ENCODE results near the gene GADD45GIP1. TPM values are rescaled to one million over a fixed set of nuclear protein-coding genes. Genes with fewer than 3 reads are reported as not detected.

GADD45GIP1 gene
- total RNA-seq, 1 donor: 15.2 TPM

- no peaks in the 10 kb centered on the region for H3K36me3 ChIP-seq (ENCODE audit: insufficient read depth, low read length)
- H4K20me1 ChIP-seq (ENCODE audit: insufficient read depth, low read length): peaks cover 11% of the 10 kb centered on the region
- DNase-seq (ENCODE audit: insufficient read length, low spot score, missing footprints): no peak
- H3K27me3 ChIP-seq (ENCODE audit: insufficient read depth, low read length): no peaks in the 10 kb centered on the region
- peaks cover 14% of the 10 kb centered on the region for H3K4me1 ChIP-seq (ENCODE audit: insufficient read depth, low read length)
- peaks cover 19% of the 10 kb centered on the region for H3K79me2 ChIP-seq (ENCODE audit: insufficient read depth, low read length)
- H3K27ac ChIP-seq (ENCODE audit: low read depth, low read length): no peak overlapping the region
- H3K9me3 ChIP-seq (ENCODE audit: low read depth, low read length): no peaks in the 10 kb centered on the region
- no peak for TF ChIP-seq CTCF (IDR thresholded peaks at IDR 0.05; ENCODE audit: extremely low read depth, low read depth, low read length)
- H3K4me3 ChIP-seq (ENCODE audit: insufficient read depth, low read length): no peak overlapping the region
- no peak overlapping the region for H2AFZ ChIP-seq (ENCODE audit: low read length)
- no peak overlapping the region for H3K4me2 ChIP-seq (ENCODE audit: insufficient read depth, low read length)
Measured at GRCh38 chr19:12992729-12993128, 35.7 kb upstream of the GADD45GIP1 start.

GRCh38 chr19:12991296-12991695, 34.3 kb upstream of the GADD45GIP1 start:
- peak; percentile 82 for DNase-seq (ENCODE audit: insufficient read length, low spot score, missing footprints)
- Histone ChIP-seq H4K20me1 (ENCODE audit: insufficient read depth, low read length) (no peaks in the 10 kb centered on the region), H2AFZ (ENCODE audit: low read length) (no peak overlapping the region), H3K27me3 (ENCODE audit: insufficient read depth, low read length) (no peaks in the 10 kb centered on the region), H3K4me2 (ENCODE audit: insufficient read depth, low read length) (no peak overlapping the region), H3K27ac (ENCODE audit: low read depth, low read length) (no peak overlapping the region), H3K4me1 (ENCODE audit: insufficient read depth, low read length) (peaks cover 5% of the 10 kb centered on the region), H3K79me2 (ENCODE audit: insufficient read depth, low read length) (peaks cover 5% of the 10 kb centered on the region), H3K36me3 (ENCODE audit: insufficient read depth, low read length) (no peaks in the 10 kb centered on the region), H3K4me3 (ENCODE audit: insufficient read depth, low read length) (no peak overlapping the region), H3K9me3 (ENCODE audit: low read depth, low read length) (no peaks in the 10 kb centered on the region)
- no peak for TF ChIP-seq CTCF (IDR thresholded peaks at IDR 0.05; ENCODE audit: extremely low read depth, low read depth, low read length)

- H3K4me3 ChIP-seq (ENCODE audit: insufficient read depth, low read length): no peak overlapping the region
- no peak for TF ChIP-seq CTCF (IDR thresholded peaks at IDR 0.05; ENCODE audit: extremely low read depth, low read depth, low read length)
- peaks cover 5% of the 10 kb centered on the region for H3K4me1 ChIP-seq (ENCODE audit: insufficient read depth, low read length)
- H2AFZ ChIP-seq (ENCODE audit: low read length): no peak overlapping the region
- no peaks in the 10 kb centered on the region for H4K20me1 ChIP-seq (ENCODE audit: insufficient read depth, low read length)
- H3K4me2 ChIP-seq (ENCODE audit: insufficient read depth, low read length): no peak overlapping the region
- no peak overlapping the region for H3K27ac ChIP-seq (ENCODE audit: low read depth, low read length)
- DNase-seq (ENCODE audit: insufficient read length, low spot score, missing footprints): no peak
- H3K9me3 ChIP-seq (ENCODE audit: low read depth, low read length): no peaks in the 10 kb centered on the region
- H3K79me2 ChIP-seq (ENCODE audit: insufficient read depth, low read length): peaks cover under 1% of the 10 kb centered on the region
- H3K36me3 ChIP-seq (ENCODE audit: insufficient read depth, low read length): no peaks in the 10 kb centered on the region
- no peaks in the 10 kb centered on the region for H3K27me3 ChIP-seq (ENCODE audit: insufficient read depth, low read length)
Measured at GRCh38 chr19:12990853-12991252, 33.8 kb upstream of the GADD45GIP1 start.

- peak; percentile 73 for DNase-seq (ENCODE audit: insufficient read length, low spot score, missing footprints)
- no peak overlapping the region for H3K4me3 ChIP-seq (ENCODE audit: insufficient read depth, low read length)
- no peak overlapping the region for H3K4me2 ChIP-seq (ENCODE audit: insufficient read depth, low read length)
- H3K79me2 ChIP-seq (ENCODE audit: insufficient read depth, low read length): no peaks in the 10 kb centered on the region
- H3K4me1 ChIP-seq (ENCODE audit: insufficient read depth, low read length): peaks cover 6% of the 10 kb centered on the region
- H3K36me3 ChIP-seq (ENCODE audit: insufficient read depth, low read length): no peaks in the 10 kb centered on the region
- H3K9me3 ChIP-seq (ENCODE audit: low read depth, low read length): no peaks in the 10 kb centered on the region
- H2AFZ ChIP-seq (ENCODE audit: low read length): no peak overlapping the region
- H3K27me3 ChIP-seq (ENCODE audit: insufficient read depth, low read length): no peaks in the 10 kb centered on the region
- TF ChIP-seq CTCF (IDR thresholded peaks at IDR 0.05; ENCODE audit: extremely low read depth, low read depth, low read length): no peak
- H3K27ac ChIP-seq (ENCODE audit: low read depth, low read length): no peak overlapping the region
- no peaks in the 10 kb centered on the region for H4K20me1 ChIP-seq (ENCODE audit: insufficient read depth, low read length)
Measured at GRCh38 chr19:12990431-12990830, 33.4 kb upstream of the GADD45GIP1 start.

Measured in osteoblast (primary cell).